Heart right ventricle (tissue), 16 donors: ENCODE data around the gene AIFM2. TPM values are rescaled to one million over a fixed set of nuclear protein-coding genes. Genes with fewer than 3 reads are reported as not detected.

Experiments
- ATAC-seq, 8 donors: fragments of 200-7000 bp; cut with Tn5 transposase; one replicate each; pipeline ENCODE4 v1.9.1; 2020; ENCODE audit warnings: mild to moderate bottlenecking in 8 of 8, moderate library complexity in 8 of 8, moderate number of reproducible peaks in 1 of 8
- DNase-seq, 2 donors: peaks; one replicate each; pipeline ENCODE4 v3.0.0-alpha.2; 2020
- H3K27ac ChIP-seq, 10 donors: fragments of 200-600 bp; sonication (generic) in 2 of 10; one replicate each; pipeline versions ENCODE4 v1.5.0 to v1.8.0; 2020 to 2022; ENCODE audit warnings: mild to moderate bottlenecking in 3 of 10
- H3K27me3 ChIP-seq, 7 donors: fragments of 200-600 bp; one replicate each; pipeline ENCODE4 v1.8.0; 2021 to 2022; ENCODE audit warnings: mild to moderate bottlenecking in 2 of 7
- H3K36me3 ChIP-seq, 9 donors: fragments of 200-600 bp; sonication (generic) in 1 of 9; one replicate each; pipeline versions ENCODE4 v1.5.0 to v1.8.0; 2020 to 2022; ENCODE audit warnings: mild to moderate bottlenecking in 2 of 9
- H3K4me1 ChIP-seq, 9 donors: fragments of 200-600 bp; sonication (generic) in 1 of 9; one replicate each; pipeline versions ENCODE4 v1.5.0 to v1.8.0; 2020 to 2022; ENCODE audit warnings: mild to moderate bottlenecking in 4 of 9
- H3K4me3 ChIP-seq, 10 donors: fragments of 200-600 bp; sonication (generic) in 2 of 10; one replicate each; pipeline versions ENCODE4 v1.5.0 to v1.8.0; 2020 to 2022; ENCODE audit warnings: mild to moderate bottlenecking in 7 of 10, moderate library complexity in 2 of 10
- H3K9me3 ChIP-seq, 11 donors: fragments of 200-600 bp in 10 of 11; sonication (generic) in 2 of 11; one replicate each; pipeline versions ENCODE4 v1.5.0 to v1.8.0; 2013 to 2022; ENCODE audit warnings: mild to moderate bottlenecking in 2 of 11, control low read depth in 1 of 11, moderate library complexity in 1 of 11
- CTCF ChIP-seq, 9 donors: fragments of 200-600 bp; sonication (generic) in 2 of 9; IDR thresholded peaks; one replicate each; pipeline versions ENCODE4 v1.5.0 to v1.8.0; 2021 to 2022; ENCODE audit warnings: antibody characterized with exemption in 9 of 9, mild to moderate bottlenecking in 5 of 9, moderate library complexity in 1 of 9
- WGBS, 2 donors: extraction: QIAGEN DNeasy Blood & Tissue Kit; methylation state at CpG; one replicate each; pipeline ENCODE4 v1.1.7; 2013; ENCODE audit warnings: inconsistent platforms in 1 of 2; 5-methylcytosine and 5-hydroxymethylcytosine counted together
- intact Hi-C, 10 donors: fragments of 100-400 bp; cut with DNase I; formaldehyde crosslinking; loops; one replicate each; pipeline versions ENCODE4 v1.11.1 to v1.14.2; 2022
- polyA plus RNA-seq, 2 donors: library from polyadenylated mRNA; stranded (reverse); fragments of 200-250 nt; gene quantifications; one replicate each; pipeline ENCODE4 v1.2.3, GENCODE V29; 2013
- total RNA-seq, 10 donors: library from RNA; stranded (reverse); fragmentation: NEBNext Ultra II Directional in 3 of 10; extraction: Animal tissue kit (Norgen Biotek cat#: 25700) in 3 of 10; gene quantifications; one replicate each; pipeline versions ENCODE4 v1.2.1 to v1.2.4, GENCODE V29; 2021 to 2023
- donor health status: Arrhythmogenic right ventricular cardiomyopathy.
- donor health status: ischemic (EF 13 %, LVEDD 7.1; RV severe dilation, severe dysfunction).
- donor health status: healthy with polysubstance abuse.
- donor health status: DM: no; HTN: yes; CAD: no.
- donor health status: DM: no; HTN: no; CAD: no.
- donor health status: ischemic (EF 25% LVEDD 6.9; RV normal size, moderate dysfunction).
- donor health status: ischemic (EF 25% LVEDD 5.7; RV mildly dilated, moderate dysfunction).
- donor health status: healthy.
- donor health status: DM: yes; HTN: yes; CAD: no.
- donor health status: Ischemic cardiomyopathy.
- donor health status: ischemic (EF 35%, LVEDD 5.7; RV mildly dilated, moderate dysfunction).
- donor health status: nonischemic (EF 11% LVEDD 7.7; RV severe dilation, severe dysfunction).
- donor health status: DM: yes; HTN: yes; CAD: no.
- donor health status: PGD.
- donor health status: ischemic (EF 29% LVEDD 5.4; RV normal size, mild dysfunction).
- donor health status: nonischemic (EF 23%, LVEDD 6.1; RV moderate dilation, normal function).

Gene AIFM2
- total and polyA plus RNA-seq, 12 donors, result 14.1 to 27.0 (median 17.5) TPM

- Histone ChIP-seq H3K4me1 (no peaks in the 10 kb centered on the region), H3K4me3 (no peak overlapping the region), H3K27me3 (no peaks in the 10 kb centered on the region), H3K27ac (no peak overlapping the region), H3K9me3 (no peaks in the 10 kb centered on the region), H3K36me3 (peaks cover 0 to 7% (median 0%) of the 10 kb centered on the region in 9 donors)
- WGBS, 2 donors, result 88 to 100% methylated on average over 2 of the region's 2 CpGs
- ATAC-seq (no peak), DNase-seq (no peak)
- intact Hi-C loops, result no loop called here
- TF ChIP-seq CTCF (IDR thresholded peaks at IDR 0.05), result no peak
Measured at GRCh38 chr10:70067586-70067985, 65.0 kb downstream of the AIFM2 start.

GRCh38 chr10:70066190-70066589 lies 66.4 kb downstream of the AIFM2 start:
- peaks cover 0 to 7% (median 0%) of the 10 kb centered on the region in 9 donors for H3K36me3 ChIP-seq
- no peak for DNase-seq
- no peaks in the 10 kb centered on the region for H3K4me1 ChIP-seq
- intact Hi-C loops, result no loop called here
- WGBS, 2 donors, result 91 to 95% methylated on average over 3 of the region's 3 CpGs
- TF ChIP-seq CTCF (IDR thresholded peaks at IDR 0.05), result no peak
- ATAC-seq, result no peak
- H3K9me3 ChIP-seq, result no peaks in the 10 kb centered on the region
- H3K4me3 ChIP-seq, result no peak overlapping the region
- H3K27me3 ChIP-seq, result no peaks in the 10 kb centered on the region
- no peak overlapping the region for H3K27ac ChIP-seq

- ATAC-seq (no peak), DNase-seq (no peak)
- Histone ChIP-seq H3K9me3 (no peaks in the 10 kb centered on the region), H3K4me1 (no peaks in the 10 kb centered on the region), H3K27me3 (no peaks in the 10 kb centered on the region), H3K36me3 (peaks cover 0 to 7% (median 0%) of the 10 kb centered on the region in 9 donors), H3K4me3 (no peak overlapping the region), H3K27ac (no peak overlapping the region)
- TF ChIP-seq CTCF (IDR thresholded peaks at IDR 0.05), result no peak
- intact Hi-C loops, result no loop called here
- 70 to 77% methylated on average over 4 of the region's 4 CpGs for WGBS, 2 donors
Measured at GRCh38 chr10:70064486-70064885, 68.1 kb downstream of the AIFM2 start.

GRCh38 chr10:70063418-70064098 lies 69.1 kb downstream of the AIFM2 start:
- Histone ChIP-seq H3K4me3 (no peak overlapping the region), H3K36me3 (peaks cover 0 to 7% (median 0%) of the 10 kb centered on the region in 9 donors), H3K9me3 (no peaks in the 10 kb centered on the region), H3K27ac (no peak overlapping the region), H3K4me1 (no peaks in the 10 kb centered on the region), H3K27me3 (no peaks in the 10 kb centered on the region)
- TF ChIP-seq CTCF (IDR thresholded peaks at IDR 0.05), result no peak
- ATAC-seq, result no peak
- intact Hi-C loops, result no loop called here
- WGBS, 2 donors, result 91 to 94% methylated on average over 10 of the region's 10 CpGs
- DNase-seq, result no peak

Other genes starting within 250 kb of the AIFM2 start
- gene MACROH2A2, start 80.0 kb downstream of the AIFM2 start, total RNA-seq, result 10 to 100 TPM; 10.0 to 17.5 (median 13.3) TPM
- gene MACROH2A2, start 80.0 kb downstream of the AIFM2 start, polyA plus RNA-seq, result 10 to 100 TPM; 10.3 to 12.3 TPM
- gene TYSND1, start 13.9 kb upstream of the AIFM2 start, total RNA-seq, result 1 to 10 TPM; 3.5 to 6.5 (median 4.6) TPM
- gene TYSND1, start 13.9 kb upstream of the AIFM2 start, polyA plus RNA-seq, result 1 to 10 TPM; 2.6 to 6.1 TPM
- gene SAR1A, start 37.7 kb upstream of the AIFM2 start, total RNA-seq, result 100 to 1,000 TPM in 4 of 10 donors, 10 to 100 TPM in 6; 67.5 to 118 (median 97.5) TPM
- 10 to 100 TPM; 29.4 to 46.7 TPM for gene SAR1A, start 37.7 kb upstream of the AIFM2 start, polyA plus RNA-seq
- 100 to 1,000 TPM in 2 of 10 donors, 10 to 100 TPM in 8; 47.1 to 139 (median 69.9) TPM for gene PPA1, start 100.6 kb upstream of the AIFM2 start, total RNA-seq
- 100 to 1,000 TPM in 1 of 2 donors, 10 to 100 TPM in 1; 53.3 to 111 TPM for gene PPA1, start 100.6 kb upstream of the AIFM2 start, polyA plus RNA-seq
- under 1 TPM in 1 of 10 donors, not detected in 9; 0.07 TPM for gene NPFFR1, start 151.2 kb upstream of the AIFM2 start, total RNA-seq
- gene NPFFR1, start 151.2 kb upstream of the AIFM2 start, polyA plus RNA-seq, result not detected
- 10 to 100 TPM; 39.9 to 73.8 (median 58.2) TPM for gene LRRC20, start 249.8 kb upstream of the AIFM2 start, total RNA-seq
- 10 to 100 TPM; 11.0 to 13.8 TPM for gene LRRC20, start 249.8 kb upstream of the AIFM2 start, polyA plus RNA-seq